CD4-positive, alpha-beta T cell treated with Interleukin-10 for 1 hour (primary cell): ENCODE data around the gene RNF103.
"Not testable (repeated sequence)": the region's sequence is repeated elsewhere in the genome, so short reads cannot be mapped to it uniquely, and the experiment has no call there.

Experiments used
- DNase-seq: peaks from one replicate; pipeline ENCODE4 v3.0.0-alpha.2; 2020

Gene RNF103

GRCh38 chr2:86623043-86623493 is 597 bp downstream of the RNF103 start:
- DNase-seq: peak; percentile 54

DNA sequence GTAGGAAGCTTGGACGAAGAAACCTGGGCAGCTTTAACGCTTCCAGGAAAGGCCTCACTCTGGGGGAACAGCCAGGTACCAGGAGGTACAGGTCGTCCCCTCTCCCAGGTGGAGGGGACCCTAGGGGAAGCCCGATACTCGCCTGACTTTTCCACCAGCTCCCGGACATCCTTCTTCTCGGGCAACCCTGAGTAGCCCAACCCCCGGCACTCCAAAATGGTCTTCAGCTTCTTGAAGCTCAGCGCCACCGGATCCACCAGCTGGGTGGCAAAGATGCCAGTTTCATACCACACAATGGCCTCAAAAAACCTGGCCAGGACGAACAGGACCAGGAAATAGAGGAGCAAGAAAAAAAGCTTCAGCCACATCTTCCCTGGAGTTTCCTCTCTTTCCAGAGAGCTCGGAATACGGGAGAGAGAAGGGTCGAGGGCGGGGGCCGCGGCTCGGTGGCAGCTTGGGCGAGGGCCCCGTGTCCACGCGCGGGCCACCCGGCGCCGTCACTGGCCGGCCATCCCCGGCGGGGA is 1.1 kb downstream of the RNF103 start:
- DNase-seq: peak; percentile 33

GRCh38 chr2:86621280-86621943 is 2.3 kb downstream of the RNF103 start:
- DNase-seq: peak; percentile 5

- no peak for DNase-seq
These were observed 5.9 kb downstream of the RNF103 start for GRCh38 chr2:86617738-86618137.

DNA sequence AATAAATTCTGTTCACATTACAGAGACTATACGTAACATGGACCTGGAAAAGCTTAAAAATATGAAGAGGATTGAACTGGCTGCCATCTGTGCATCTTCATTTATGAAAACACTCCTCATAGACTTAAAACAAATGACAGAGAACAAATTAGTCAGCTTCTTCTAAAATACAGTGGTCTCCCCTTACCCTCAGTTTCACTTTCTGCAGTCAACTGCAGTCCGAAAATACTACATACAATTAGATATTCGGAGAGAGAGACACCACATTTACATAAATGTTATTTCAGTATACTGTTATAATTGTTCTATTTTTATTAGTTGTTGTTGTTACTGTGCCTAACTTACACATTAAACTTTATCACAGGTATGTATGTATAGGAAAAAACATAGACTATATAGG is 6.5 kb downstream of the RNF103 start:
- DNase-seq: no peak

DNA sequence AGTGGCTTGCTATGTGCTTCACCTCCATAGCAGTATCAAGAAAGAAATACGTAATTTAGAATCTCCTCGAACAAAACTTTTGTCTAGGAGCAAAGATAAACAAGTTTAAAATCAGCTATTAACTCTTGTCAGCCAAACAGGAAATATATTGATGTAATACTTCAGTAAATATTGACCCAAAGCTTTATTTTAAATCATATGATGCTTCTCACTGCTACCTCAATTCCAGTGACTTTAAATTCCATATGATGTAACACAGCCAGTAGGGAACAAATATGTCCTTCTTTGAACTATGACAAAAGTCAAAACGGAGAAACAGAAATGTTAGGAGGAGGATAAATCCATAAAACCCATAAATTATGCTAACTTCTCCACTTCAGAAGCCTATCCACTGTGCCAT is 7.2 kb downstream of the RNF103 start:
- no peak for DNase-seq

DNA sequence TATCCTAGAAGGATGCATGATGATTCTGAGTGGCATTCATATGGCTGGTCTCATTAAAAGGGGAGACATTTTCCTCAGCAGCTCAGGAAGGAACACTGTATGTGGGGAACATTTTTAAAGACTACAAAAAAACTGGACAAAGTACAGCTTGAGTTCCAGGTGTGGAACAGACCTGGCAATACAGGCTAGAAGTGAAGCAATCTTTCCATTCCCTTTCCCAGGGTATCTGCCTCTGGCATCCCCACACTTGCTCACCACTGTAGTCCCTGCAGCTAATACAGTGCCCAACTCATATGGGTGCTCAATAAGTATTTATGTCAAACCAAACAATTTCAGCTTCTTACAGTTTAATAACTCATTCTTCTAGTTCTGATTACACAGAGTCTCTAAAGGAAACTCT is 8.1 kb downstream of the RNF103 start:
- DNase-seq: no peak

- no peak for DNase-seq
These were observed 10.2 kb downstream of the RNF103 start for GRCh38 chr2:86613515-86613914.

DNA sequence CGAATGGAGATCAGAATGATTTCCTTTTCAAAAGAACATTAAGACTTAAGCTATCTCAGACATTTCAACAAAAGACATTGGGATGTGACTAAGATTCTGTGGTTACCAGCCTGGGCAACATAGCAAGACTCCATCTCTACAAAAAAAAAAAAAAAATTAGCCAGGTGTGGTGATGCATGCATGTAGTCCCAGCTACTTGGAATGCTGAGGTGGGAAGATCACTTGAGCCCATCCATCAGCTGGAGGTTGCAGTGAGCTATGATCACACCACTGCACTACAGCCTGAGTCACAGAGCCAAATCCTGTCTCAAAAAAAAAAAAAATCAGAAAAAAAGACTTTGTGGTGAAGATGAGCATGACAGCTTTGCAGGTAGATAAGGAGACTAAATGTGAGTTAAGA is 12.8 kb downstream of the RNF103 start:
- DNase-seq: no peak

- DNase-seq: no peak
These were observed 14.7 kb downstream of the RNF103 start for GRCh38 chr2:86608832-86609410.

- DNase-seq: no peak
These were observed 19.8 kb downstream of the RNF103 start for GRCh38 chr2:86603905-86604304.

DNA sequence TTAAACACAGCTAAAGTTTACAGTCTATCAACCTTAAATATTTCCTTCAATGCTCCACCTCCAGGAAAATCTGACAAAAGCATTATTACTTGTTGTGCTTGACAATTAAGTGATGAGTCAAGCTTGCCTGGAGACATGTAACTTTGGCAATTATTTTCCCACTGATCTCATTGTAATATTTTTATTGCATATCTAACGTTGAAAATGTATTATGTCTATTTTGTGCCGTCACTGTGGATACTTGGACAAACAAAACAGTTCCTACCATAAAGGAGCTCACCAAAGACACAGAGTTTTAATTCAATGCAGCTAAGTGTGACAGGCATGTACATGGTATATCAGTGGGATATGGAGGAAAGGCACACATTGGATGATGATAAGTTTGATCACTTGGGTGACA is 24.7 kb downstream of the RNF103 start:
- DNase-seq: no peak

- DNase-seq: no peak
These were observed 27.5 kb downstream of the RNF103 start for GRCh38 chr2:86596118-86596517.

GRCh38 chr2:86593266-86593665 is 30.4 kb downstream of the RNF103 start:
- no peak for DNase-seq

DNA sequence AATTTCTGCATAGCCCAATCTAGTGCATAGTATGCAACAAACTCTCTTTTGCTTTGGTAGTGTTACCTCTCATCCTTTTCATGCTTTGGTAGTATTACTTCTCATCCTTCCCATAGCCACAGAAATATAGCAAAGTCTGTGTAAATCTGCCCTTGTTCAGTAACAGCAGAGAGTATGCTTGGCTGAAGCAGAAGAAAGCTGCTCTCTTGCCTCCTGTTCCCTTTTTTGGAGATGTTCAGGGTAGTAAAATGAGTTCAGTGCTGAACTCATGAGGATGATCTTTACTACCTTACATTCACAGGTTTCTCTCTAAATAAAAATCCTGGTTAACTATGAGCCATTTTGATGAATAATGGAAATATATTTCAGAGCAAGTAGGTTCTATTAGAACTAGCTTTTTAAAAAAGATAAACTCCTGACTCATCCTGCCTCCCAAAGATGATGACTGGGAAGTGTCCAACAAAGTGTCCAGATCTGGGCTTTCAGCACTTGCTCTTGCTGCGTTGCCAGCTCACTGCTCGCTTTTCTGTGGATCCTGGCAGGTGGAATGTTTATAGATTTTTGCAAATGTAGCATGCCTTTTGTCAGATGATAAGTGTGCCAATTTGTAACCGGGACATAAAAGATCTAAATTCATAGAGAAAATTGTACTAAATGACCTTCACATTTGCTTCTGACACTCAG is 31.0 kb downstream of the RNF103 start:
- DNase-seq: no peak

GRCh38 chr2:86589701-86590100 is 34.0 kb downstream of the RNF103 start:
- DNase-seq: not testable (repeated sequence)

- DNase-seq: peak; percentile 32
These were observed 39.3 kb downstream of the RNF103 start for GRCh38 chr2:86584151-86584913.

- DNase-seq: no peak
These were observed 43.1 kb downstream of the RNF103 start for GRCh38 chr2:86580560-86580959.

DNA sequence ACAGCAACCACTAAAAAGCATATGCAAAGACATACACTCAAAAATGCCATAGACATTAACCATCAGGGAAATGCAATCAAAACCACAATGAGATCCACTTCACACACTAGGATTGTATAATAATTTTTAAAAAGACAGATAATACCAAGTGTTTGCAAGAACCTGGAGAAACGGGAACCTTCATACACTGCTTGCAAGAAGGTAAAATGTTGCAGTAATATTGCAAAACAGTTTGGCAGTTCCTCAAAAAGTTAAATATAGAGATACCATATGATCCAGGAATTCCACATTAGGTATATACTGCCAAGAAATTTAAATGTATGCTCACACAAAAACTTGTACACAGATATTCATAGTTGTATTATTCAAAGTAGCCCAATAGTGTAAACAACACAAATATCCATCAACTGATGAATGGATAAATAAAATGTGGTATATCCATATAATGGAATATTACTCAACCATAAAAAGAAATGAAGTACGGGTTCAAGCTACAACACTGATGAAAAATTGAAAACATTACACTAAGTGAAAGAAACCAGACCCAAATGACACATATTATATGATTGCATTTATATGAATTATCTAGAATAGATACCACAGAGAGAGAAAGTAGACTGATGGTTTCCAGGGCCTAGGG is 45.7 kb downstream of the RNF103 start:
- no peak for DNase-seq

DNA sequence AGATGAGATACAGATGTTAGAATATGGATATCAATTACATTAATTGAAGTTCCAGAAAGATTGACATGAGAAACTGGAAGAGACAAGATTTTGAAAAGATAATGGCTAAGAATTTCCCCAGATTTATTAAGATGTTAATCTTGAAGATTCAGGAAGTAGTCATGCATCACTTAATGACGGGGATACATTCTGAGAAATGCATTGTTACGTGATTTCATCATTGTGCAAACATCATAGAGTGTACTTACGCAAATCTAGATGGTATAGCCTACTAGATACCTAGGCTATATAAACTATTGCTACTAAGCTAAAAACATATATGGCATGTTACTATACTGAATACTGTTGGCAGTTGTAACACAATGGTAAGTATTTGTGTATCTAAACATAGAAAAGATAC is 53.6 kb downstream of the RNF103 start:
- no peak for DNase-seq

DNA sequence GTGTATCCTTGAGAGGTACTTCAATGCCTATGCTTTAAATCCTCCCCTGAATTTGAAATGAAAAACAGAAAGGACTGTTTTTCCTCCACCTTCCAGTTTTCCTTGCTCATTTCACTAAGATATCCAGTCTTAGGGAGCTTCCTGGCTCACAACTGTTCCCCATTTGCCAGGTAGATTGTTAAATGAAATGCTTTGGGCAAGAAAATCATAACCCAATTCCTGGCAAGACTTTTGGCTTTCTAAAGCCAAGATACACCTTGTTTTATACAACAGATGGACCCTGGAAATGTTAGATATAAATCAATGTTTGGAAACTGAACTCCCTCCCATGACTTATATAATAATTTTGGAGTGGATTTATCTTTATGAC is 56.9 kb downstream of the RNF103 start:
- no peak for DNase-seq

- DNase-seq: no peak
These were observed 57.4 kb downstream of the RNF103 start for GRCh38 chr2:86566158-86566820.
